SK-N-SH treated with all-trans-retinoic acid at 6 μM for 48 hours (cell line): Measurements from ENCODE around the gene NAA10.
A peak's percentile ranks its signal among the peaks of the same experiment; 100 is the strongest.

Experiments
- ATAC-seq: fragments of 200-7000 bp; cut with Tn5 transposase; 3 replicates; pipeline ENCODE4 v1.9.1; 2020; ENCODE audit warnings: mild to moderate bottlenecking, moderate library complexity
- ARNTL ChIP-seq: fragments of 450-650 bp; formaldehyde crosslinking; IDR thresholded peaks from 2 replicates; pipeline ENCODE4 v1.5.0; 2020; ENCODE audit warnings: low read depth, mild to moderate bottlenecking, moderate library complexity, borderline replicate concordance
- BACH2 ChIP-seq: fragments of 250-450 bp; sonication (Bioruptor Pico); IDR thresholded peaks from 2 replicates; pipeline ENCODE4 v1.9.0; 2021; ENCODE audit warnings: mild to moderate bottlenecking, borderline replicate concordance
- CREB5 ChIP-seq: fragments of 250-450 bp; sonication (Bioruptor Pico); IDR thresholded peaks from 2 replicates; pipeline ENCODE4 v1.5.1; 2020; ENCODE audit warnings: low read depth, mild to moderate bottlenecking, moderate library complexity
- CSDC2 ChIP-seq: fragments of 250-450 bp; sonication (Bioruptor Pico); IDR thresholded peaks from 2 replicates; pipeline ENCODE4 v1.5.0; 2020; ENCODE audit warnings: mild to moderate bottlenecking, moderate library complexity
- CSRNP3 ChIP-seq: fragments of 250-450 bp; sonication (Bioruptor Pico); IDR thresholded peaks from 2 replicates; pipeline ENCODE4 v1.5.1; 2021; ENCODE audit warnings: mild to moderate bottlenecking, moderate library complexity
- ESRRG ChIP-seq: fragments of 250-450 bp; sonication (Bioruptor Pico); IDR thresholded peaks from 2 replicates; pipeline ENCODE4 v1.6.1; 2021; ENCODE audit warnings: mild to moderate bottlenecking
- GLIS3 ChIP-seq: fragments of 250-450 bp; sonication (Bioruptor Pico); IDR thresholded peaks from 2 replicates; pipeline ENCODE4 v1.5.0; 2020; ENCODE audit warnings: mild to moderate bottlenecking, moderate library complexity
- ISL1 ChIP-seq: fragments of 250-450 bp; sonication (Bioruptor Pico); IDR thresholded peaks from 2 replicates; pipeline ENCODE4 v2.1.2; 2022; ENCODE audit warnings: mild to moderate bottlenecking, moderate library complexity
- OSR1 ChIP-seq: fragments of 250-450 bp; sonication (Bioruptor Pico); IDR thresholded peaks from 2 replicates; pipeline ENCODE4 v1.8.0; 2022; ENCODE audit warnings: moderate library complexity, mild to moderate bottlenecking, inconsistent platforms
- PATZ1 ChIP-seq: fragments of 250-450 bp; sonication (Bioruptor Pico); IDR thresholded peaks from 2 replicates; pipeline ENCODE4 v1.8.0; 2020; ENCODE audit warnings: mild to moderate bottlenecking, moderate library complexity, borderline replicate concordance
- POU6F1 ChIP-seq: fragments of 250-450 bp; sonication (Bioruptor Pico); IDR thresholded peaks from 2 replicates; pipeline ENCODE4 v1.8.0; 2021; ENCODE audit warnings: low read depth, mild to moderate bottlenecking, moderate library complexity, borderline replicate concordance
- PPARA ChIP-seq: fragments of 250-450 bp; sonication (Bioruptor Pico); IDR thresholded peaks from 2 replicates; pipeline ENCODE4 v1.5.0; 2020; ENCODE audit warnings: mild to moderate bottlenecking, borderline replicate concordance
- RARB ChIP-seq: fragments of 250-450 bp; sonication (Bioruptor Pico); IDR thresholded peaks from 2 replicates; pipeline ENCODE4 v1.8.0; 2021; ENCODE audit warnings: mild to moderate bottlenecking, moderate library complexity
- SNAI2 ChIP-seq: fragments of 250-450 bp; sonication (Bioruptor Pico); IDR thresholded peaks from 2 replicates; pipeline ENCODE4 v1.5.0; 2020; ENCODE audit warnings: mild to moderate bottlenecking, moderate library complexity
- TCF4 ChIP-seq: fragments of 250-450 bp; sonication (Bioruptor Pico); IDR thresholded peaks from 2 replicates; pipeline ENCODE4 v1.8.0; 2021; ENCODE audit warnings: mild to moderate bottlenecking, moderate library complexity, borderline replicate concordance
- TOX ChIP-seq: fragments of 250-450 bp; sonication (Bioruptor Pico); IDR thresholded peaks from 2 replicates; pipeline ENCODE4 v1.8.0; 2021; ENCODE audit warnings: mild to moderate bottlenecking, moderate library complexity, borderline replicate concordance
- TSHZ2 ChIP-seq: fragments of 250-450 bp; sonication (Bioruptor Pico); IDR thresholded peaks from 2 replicates; pipeline ENCODE4 v1.5.0; 2020; ENCODE audit warnings: mild to moderate bottlenecking, moderate library complexity
- ZC3H10 ChIP-seq: fragments of 250-450 bp; sonication (Bioruptor Pico); IDR thresholded peaks from 2 replicates; pipeline ENCODE4 v1.5.1; 2021; ENCODE audit warnings: mild to moderate bottlenecking, moderate library complexity
- ZFP3 ChIP-seq: fragments of 250-450 bp; sonication (Bioruptor Pico); IDR thresholded peaks from 2 replicates; pipeline ENCODE4 v1.5.0; 2020; ENCODE audit warnings: mild to moderate bottlenecking, moderate library complexity
- ZFP30 ChIP-seq: fragments of 450-650 bp; formaldehyde crosslinking; IDR thresholded peaks from 2 replicates; pipeline ENCODE4 v1.5.0; 2022; ENCODE audit warnings: mild to moderate bottlenecking, moderate library complexity
- ZNF565 ChIP-seq: fragments of 450-650 bp; formaldehyde crosslinking; conservative IDR thresholded peaks from 2 replicates; pipeline ENCODE4 v1.5.0; 2020; ENCODE audit warnings: low read depth, mild to moderate bottlenecking, moderate library complexity
- ZNF70 ChIP-seq: fragments of 450-650 bp; formaldehyde crosslinking; IDR thresholded peaks from 2 replicates; pipeline ENCODE4 v1.5.0; 2020; ENCODE audit warnings: mild to moderate bottlenecking, moderate library complexity
- ZNF8 ChIP-seq: fragments of 450-650 bp; formaldehyde crosslinking; IDR thresholded peaks from 2 replicates; pipeline ENCODE4 v1.5.0; 2020; ENCODE audit warnings: mild to moderate bottlenecking, moderate library complexity

The NAA10 gene

GRCh38 chrX:153948847-153949805 is 14.3 kb upstream of the NAA10 start:
- no peak for ATAC-seq
- TF ChIP-seq GLIS3 (no peak), ZNF70 (no peak), CSDC2 (CRISPR knock-in tag) (no peak), SNAI2 (CRISPR knock-in tag) (no peak)

- no peak for ATAC-seq
- TF ChIP-seq ZNF565 (no peak), CSRNP3 (no peak), ZC3H10 (CRISPR knock-in tag) (no peak), ZNF8 (CRISPR knock-in tag) (no peak), ZFP30 (CRISPR knock-in tag) (no peak), TOX (CRISPR knock-in tag) (no peak), ESRRG (no peak), PATZ1 (CRISPR knock-in tag) (no peak), TCF4 (CRISPR knock-in tag) (no peak), CREB5 (CRISPR knock-in tag) (no peak), ZNF70 (no peak), TSHZ2 (no peak), GLIS3 (no peak), SNAI2 (CRISPR knock-in tag) (no peak), ARNTL (CRISPR knock-in tag) (no peak), RARB (no peak), OSR1 (CRISPR knock-in tag) (no peak)
- TF ChIP-seq, all 23 proteins: peak for 0
Observed at GRCh38 chrX:153948002-153948466, 13.2 kb upstream of the NAA10 start.

- ATAC-seq = peak; percentile 91
- TF ChIP-seq ZNF70 (no peak), ESRRG (no peak), PATZ1 (CRISPR knock-in tag) (no peak), ISL1 (no peak), BACH2 (CRISPR knock-in tag) (no peak), OSR1 (CRISPR knock-in tag) (no peak), ZNF565 (no peak), POU6F1 (CRISPR knock-in tag) (no peak), PPARA (no peak), ZFP30 (CRISPR knock-in tag) (no peak), TOX (CRISPR knock-in tag) (no peak), GLIS3 (no peak), CREB5 (CRISPR knock-in tag) (no peak), TCF4 (CRISPR knock-in tag) (no peak), CSDC2 (CRISPR knock-in tag) (no peak), ZFP3 (CRISPR knock-in tag) (no peak)
Observed at GRCh38 chrX:153947009-153947769, 12.4 kb upstream of the NAA10 start.
